WTC11 (cell line): ENCODE measurements around the gene GPR158. TPM values are rescaled to one million over a fixed set of nuclear protein-coding genes. Genes with fewer than 3 reads are reported as not detected.

Experiments used
- ATAC-seq: fragments of 200-7000 bp; cut with Tn5 transposase; 2 replicates; pipeline ENCODE4 v1.10.0; 2021; ENCODE audit warnings: mild to moderate bottlenecking, moderate library complexity
- CTCF ChIA-PET: fragments of 300-600 bp; sonication (Branson Sonifier 250); formaldehyde crosslinking; loops from one replicate; lab custom pipeline; 2021; ENCODE audit warnings: antibody characterized with exemption; lab: Charles Lee
- POLR2A ChIA-PET: fragments of 350-600 bp; sonication (Branson Sonifier 250); formaldehyde crosslinking; loops from one replicate; lab custom pipeline; 2021; ENCODE audit warnings: antibody characterized with exemption; lab: Charles Lee
- DNase-seq: peaks from one replicate; pipeline ENCODE4 v3.0.0; 2021; ENCODE audit warnings: low spot score
- H3K27ac Mint-ChIP-seq: 2 replicates; pipeline ENCODE4 v1.8.0; 2021; ENCODE audit warnings: mixed read lengths
- H3K27me3 Mint-ChIP-seq: 2 replicates; pipeline ENCODE4 v1.8.0; 2021; ENCODE audit warnings: low read depth, mild to moderate bottlenecking, moderate library complexity, mixed read lengths
- H3K36me3 Mint-ChIP-seq: 2 replicates; pipeline ENCODE4 v1.8.0; 2021; ENCODE audit warnings: mixed read lengths
- H3K4me1 Mint-ChIP-seq: 2 replicates; pipeline ENCODE4 v1.8.0; 2022; ENCODE audit warnings: mixed read lengths
- H3K4me3 Mint-ChIP-seq: 2 replicates; pipeline ENCODE4 v1.8.0; 2021; ENCODE audit warnings: mild to moderate bottlenecking, moderate library complexity, mixed read lengths
- H3K9me3 Mint-ChIP-seq: 2 replicates; pipeline ENCODE4 v1.8.0; 2021; ENCODE audit warnings: mixed read lengths
- CREM ChIP-seq: sonication (generic); formaldehyde crosslinking; IDR thresholded peaks from 2 replicates; pipeline ENCODE4 v1.8.1; 2022; ENCODE audit warnings: mild to moderate bottlenecking, missing genetic modification reagents, moderate library complexity
- CTCF ChIP-seq: fragments of 200-600 bp; IDR thresholded peaks from 2 replicates; pipeline ENCODE4 v1.8.0; 2022; ENCODE audit warnings: antibody characterized with exemption
- FOXP1 ChIP-seq: sonication (generic); formaldehyde crosslinking; IDR thresholded peaks from 2 replicates; pipeline ENCODE4 v1.8.0; 2022; ENCODE audit warnings: missing genetic modification reagents, mild to moderate bottlenecking, moderate library complexity, borderline replicate concordance
- HMGA2 ChIP-seq: fragments of 250-450 bp; sonication (Bioruptor Pico); IDR thresholded peaks from 2 replicates; pipeline ENCODE4 v1.4.0; 2021; ENCODE audit warnings: mild to moderate bottlenecking, moderate library complexity
- KAT7 ChIP-seq: sonication (generic); formaldehyde crosslinking; IDR thresholded peaks from 2 replicates; pipeline ENCODE4 v1.8.1; 2023; ENCODE audit warnings: missing genetic modification reagents, mild to moderate bottlenecking, borderline replicate concordance
- NFE2L1 ChIP-seq: sonication (generic); formaldehyde crosslinking; IDR thresholded peaks from 2 replicates; pipeline ENCODE4 v1.8.1; 2023; ENCODE audit warnings: missing genetic modification reagents
- NR3C1 ChIP-seq: sonication (generic); formaldehyde crosslinking; conservative IDR thresholded peaks from 2 replicates; pipeline ENCODE4 v1.8.1; 2023; ENCODE audit warnings: low read depth, mild to moderate bottlenecking, missing genetic modification reagents
- SMAD4 ChIP-seq: sonication (generic); formaldehyde crosslinking; IDR thresholded peaks from 2 replicates; pipeline ENCODE4 v1.8.0; 2022; ENCODE audit warnings: mild to moderate bottlenecking, missing genetic modification reagents
- TEAD1 ChIP-seq: sonication (generic); formaldehyde crosslinking; IDR thresholded peaks from 2 replicates; pipeline ENCODE4 v1.8.0; 2022; ENCODE audit warnings: mild to moderate bottlenecking, missing genetic modification reagents
- USF1 ChIP-seq: sonication (generic); formaldehyde crosslinking; IDR thresholded peaks from 2 replicates; pipeline ENCODE4 v1.8.0; 2022; ENCODE audit warnings: mild to moderate bottlenecking, missing genetic modification reagents
- ZNF121 ChIP-seq: sonication (generic); formaldehyde crosslinking; IDR thresholded peaks from 2 replicates; pipeline ENCODE4 v1.8.0; 2023; ENCODE audit warnings: missing genetic modification reagents
- ZNF396 ChIP-seq: fragments of 250-450 bp; sonication (Bioruptor Pico); IDR thresholded peaks from 2 replicates; pipeline ENCODE4 v1.8.0; 2021; ENCODE audit warnings: mild to moderate bottlenecking, moderate library complexity, borderline replicate concordance
- total RNA-seq: library from RNA; stranded (reverse); gene quantifications from 3 replicates; pipeline ENCODE4 v1.2.3, GENCODE V29; 2021
- TF ChIP-seq, protein P1 (sequence below): sonication (generic); formaldehyde crosslinking; IDR thresholded peaks from 2 replicates; pipeline ENCODE4 v1.8.0; 2023; ENCODE audit warnings: missing genetic modification reagents, mild to moderate bottlenecking, borderline replicate concordance
- TF ChIP-seq, protein P2 (sequence below): sonication (generic); formaldehyde crosslinking; IDR thresholded peaks from 2 replicates; pipeline ENCODE4 v1.8.1; 2023; ENCODE audit warnings: mild to moderate bottlenecking, missing genetic modification reagents, moderate library complexity
- TF ChIP-seq, protein P3 (sequence below): sonication (generic); formaldehyde crosslinking; IDR thresholded peaks from 2 replicates; pipeline ENCODE4 v1.8.0; 2023; ENCODE audit warnings: mild to moderate bottlenecking, missing genetic modification reagents

Gene GPR158
- total RNA-seq, 1 experiment from 2014 or later: 0.63 TPM

DNA sequence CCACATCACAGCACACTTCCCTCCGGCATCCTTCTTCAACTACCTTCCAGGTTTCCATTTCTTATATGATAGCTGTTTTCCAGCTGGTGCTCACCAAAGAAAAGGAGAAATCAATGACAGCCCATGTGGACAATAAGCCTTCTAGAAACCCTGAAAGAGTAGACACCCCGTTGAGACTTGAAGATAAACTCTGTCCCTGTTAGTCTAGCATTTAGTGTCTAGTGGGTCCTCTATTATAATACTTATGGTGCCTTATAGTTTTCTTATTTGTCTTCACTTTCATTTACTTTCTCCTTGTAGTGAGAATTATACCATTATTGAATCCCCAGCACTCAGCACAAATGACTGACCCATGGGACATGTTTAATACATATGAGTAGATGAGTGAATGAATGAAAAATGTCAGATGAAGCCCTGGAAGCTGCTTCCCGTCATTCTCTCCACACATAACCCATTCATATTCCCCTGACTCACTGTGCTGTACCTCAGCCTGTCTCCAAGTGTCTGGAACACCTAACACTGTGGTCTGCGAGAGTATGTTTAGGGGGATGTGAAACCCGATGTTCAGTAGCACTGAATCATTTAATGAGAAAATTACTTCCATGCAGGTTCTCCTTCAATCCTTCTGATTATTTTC is 377.6 kb downstream of the GPR158 start:
- Mint-ChIP-seq H3K4me1 (peaks cover 4% of the 10 kb centered on the region), H3K36me3 (no peaks in the 10 kb centered on the region), H3K4me3 (no peak overlapping the region), H3K27ac (no peak overlapping the region), H3K9me3 (no peaks in the 10 kb centered on the region), H3K27me3 (no peaks in the 10 kb centered on the region; the same call in 1 of the 2 replicates)
- POLR2A ChIA-PET: no interaction called here
- ATAC-seq (no peak), DNase-seq (no peak)
- TF ChIP-seq HMGA2: no peak
- TF ChIP-seq FOXP1: no peak
- no peak for TF ChIP-seq CREM (CRISPR knock-in tag)
- TF ChIP-seq NR3C1 (CRISPR knock-in tag): no peak
- TF ChIP-seq KAT7 (CRISPR knock-in tag): no peak
- no peak for TF ChIP-seq TEAD1 (CRISPR knock-in tag)
- TF ChIP-seq, protein P1, sequence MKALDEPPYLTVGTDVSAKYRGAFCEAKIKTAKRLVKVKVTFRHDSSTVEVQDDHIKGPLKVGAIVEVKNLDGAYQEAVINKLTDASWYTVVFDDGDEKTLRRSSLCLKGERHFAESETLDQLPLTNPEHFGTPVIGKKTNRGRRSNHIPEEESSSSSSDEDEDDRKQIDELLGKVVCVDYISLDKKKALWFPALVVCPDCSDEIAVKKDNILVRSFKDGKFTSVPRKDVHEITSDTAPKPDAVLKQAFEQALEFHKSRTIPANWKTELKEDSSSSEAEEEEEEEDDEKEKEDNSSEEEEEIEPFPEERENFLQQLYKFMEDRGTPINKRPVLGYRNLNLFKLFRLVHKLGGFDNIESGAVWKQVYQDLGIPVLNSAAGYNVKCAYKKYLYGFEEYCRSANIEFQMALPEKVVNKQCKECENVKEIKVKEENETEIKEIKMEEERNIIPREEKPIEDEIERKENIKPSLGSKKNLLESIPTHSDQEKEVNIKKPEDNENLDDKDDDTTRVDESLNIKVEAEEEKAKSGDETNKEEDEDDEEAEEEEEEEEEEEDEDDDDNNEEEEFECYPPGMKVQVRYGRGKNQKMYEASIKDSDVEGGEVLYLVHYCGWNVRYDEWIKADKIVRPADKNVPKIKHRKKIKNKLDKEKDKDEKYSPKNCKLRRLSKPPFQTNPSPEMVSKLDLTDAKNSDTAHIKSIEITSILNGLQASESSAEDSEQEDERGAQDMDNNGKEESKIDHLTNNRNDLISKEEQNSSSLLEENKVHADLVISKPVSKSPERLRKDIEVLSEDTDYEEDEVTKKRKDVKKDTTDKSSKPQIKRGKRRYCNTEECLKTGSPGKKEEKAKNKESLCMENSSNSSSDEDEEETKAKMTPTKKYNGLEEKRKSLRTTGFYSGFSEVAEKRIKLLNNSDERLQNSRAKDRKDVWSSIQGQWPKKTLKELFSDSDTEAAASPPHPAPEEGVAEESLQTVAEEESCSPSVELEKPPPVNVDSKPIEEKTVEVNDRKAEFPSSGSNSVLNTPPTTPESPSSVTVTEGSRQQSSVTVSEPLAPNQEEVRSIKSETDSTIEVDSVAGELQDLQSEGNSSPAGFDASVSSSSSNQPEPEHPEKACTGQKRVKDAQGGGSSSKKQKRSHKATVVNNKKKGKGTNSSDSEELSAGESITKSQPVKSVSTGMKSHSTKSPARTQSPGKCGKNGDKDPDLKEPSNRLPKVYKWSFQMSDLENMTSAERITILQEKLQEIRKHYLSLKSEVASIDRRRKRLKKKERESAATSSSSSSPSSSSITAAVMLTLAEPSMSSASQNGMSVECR (CRISPR knock-in tag): no peak
- TF ChIP-seq, protein P2, sequence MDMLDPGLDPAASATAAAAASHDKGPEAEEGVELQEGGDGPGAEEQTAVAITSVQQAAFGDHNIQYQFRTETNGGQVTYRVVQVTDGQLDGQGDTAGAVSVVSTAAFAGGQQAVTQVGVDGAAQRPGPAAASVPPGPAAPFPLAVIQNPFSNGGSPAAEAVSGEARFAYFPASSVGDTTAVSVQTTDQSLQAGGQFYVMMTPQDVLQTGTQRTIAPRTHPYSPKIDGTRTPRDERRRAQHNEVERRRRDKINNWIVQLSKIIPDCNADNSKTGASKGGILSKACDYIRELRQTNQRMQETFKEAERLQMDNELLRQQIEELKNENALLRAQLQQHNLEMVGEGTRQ (CRISPR knock-in tag): no peak
- no peak for TF ChIP-seq ZNF396 (CRISPR knock-in tag)
- no peak for TF ChIP-seq NFE2L1 (CRISPR knock-in tag)
- no peak for TF ChIP-seq ZNF121 (CRISPR knock-in tag)
- TF ChIP-seq SMAD4: no peak
- TF ChIP-seq USF1 (CRISPR knock-in tag): no peak
- TF ChIP-seq, protein P3, sequence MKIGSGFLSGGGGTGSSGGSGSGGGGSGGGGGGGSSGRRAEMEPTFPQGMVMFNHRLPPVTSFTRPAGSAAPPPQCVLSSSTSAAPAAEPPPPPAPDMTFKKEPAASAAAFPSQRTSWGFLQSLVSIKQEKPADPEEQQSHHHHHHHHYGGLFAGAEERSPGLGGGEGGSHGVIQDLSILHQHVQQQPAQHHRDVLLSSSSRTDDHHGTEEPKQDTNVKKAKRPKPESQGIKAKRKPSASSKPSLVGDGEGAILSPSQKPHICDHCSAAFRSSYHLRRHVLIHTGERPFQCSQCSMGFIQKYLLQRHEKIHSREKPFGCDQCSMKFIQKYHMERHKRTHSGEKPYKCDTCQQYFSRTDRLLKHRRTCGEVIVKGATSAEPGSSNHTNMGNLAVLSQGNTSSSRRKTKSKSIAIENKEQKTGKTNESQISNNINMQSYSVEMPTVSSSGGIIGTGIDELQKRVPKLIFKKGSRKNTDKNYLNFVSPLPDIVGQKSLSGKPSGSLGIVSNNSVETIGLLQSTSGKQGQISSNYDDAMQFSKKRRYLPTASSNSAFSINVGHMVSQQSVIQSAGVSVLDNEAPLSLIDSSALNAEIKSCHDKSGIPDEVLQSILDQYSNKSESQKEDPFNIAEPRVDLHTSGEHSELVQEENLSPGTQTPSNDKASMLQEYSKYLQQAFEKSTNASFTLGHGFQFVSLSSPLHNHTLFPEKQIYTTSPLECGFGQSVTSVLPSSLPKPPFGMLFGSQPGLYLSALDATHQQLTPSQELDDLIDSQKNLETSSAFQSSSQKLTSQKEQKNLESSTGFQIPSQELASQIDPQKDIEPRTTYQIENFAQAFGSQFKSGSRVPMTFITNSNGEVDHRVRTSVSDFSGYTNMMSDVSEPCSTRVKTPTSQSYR: no peak
- TF ChIP-seq CTCF: no peak
- CTCF ChIA-PET: no interaction called here
